GM19193 (cell line): ENCODE results near the gene KCNIP1.

Source experiments
- POLR2A ChIP-seq: IDR thresholded peaks from 4 replicates; pipeline ENCODE4 v1.6.1; 2011; ENCODE audit not compliant: insufficient read depth, insufficient read length; ENCODE audit errors: extremely low read depth

KCNIP1 gene

GRCh38 chr5:170513856-170514525 lies 10.2 kb downstream of the KCNIP1 start:
- no peak for TF ChIP-seq POLR2A

GRCh38 chr5:170517411-170517810 lies 13.6 kb downstream of the KCNIP1 start:
- TF ChIP-seq POLR2A, result no peak

- TF ChIP-seq POLR2A, result no peak
Observed at GRCh38 chr5:170518277-170518676, 14.5 kb downstream of the KCNIP1 start.

GRCh38 chr5:170519549-170519948 lies 15.7 kb downstream of the KCNIP1 start:
- TF ChIP-seq POLR2A, result no peak

- TF ChIP-seq POLR2A, result no peak
Observed at GRCh38 chr5:170520372-170520771, 16.6 kb downstream of the KCNIP1 start.

GRCh38 chr5:170522211-170523141 lies 18.7 kb downstream of the KCNIP1 start:
- no peak for TF ChIP-seq POLR2A

GRCh38 chr5:170523142-170523551 lies 19.3 kb downstream of the KCNIP1 start:
- no peak for TF ChIP-seq POLR2A

- no peak for TF ChIP-seq POLR2A
Observed at GRCh38 chr5:170523830-170524229, 20.0 kb downstream of the KCNIP1 start.

- no peak for TF ChIP-seq POLR2A
Observed at GRCh38 chr5:170524576-170524975, 20.8 kb downstream of the KCNIP1 start.

- TF ChIP-seq POLR2A, result no peak
Observed at GRCh38 chr5:170525470-170526211, 21.8 kb downstream of the KCNIP1 start.

- TF ChIP-seq POLR2A, result no peak
Observed at GRCh38 chr5:170527991-170528390, 24.2 kb downstream of the KCNIP1 start.

- no peak for TF ChIP-seq POLR2A
Observed at GRCh38 chr5:170528976-170529375, 25.2 kb downstream of the KCNIP1 start.

- no peak for TF ChIP-seq POLR2A
Observed at GRCh38 chr5:170532935-170533334, 29.1 kb downstream of the KCNIP1 start.

GRCh38 chr5:170533383-170533782 lies 29.6 kb downstream of the KCNIP1 start:
- TF ChIP-seq POLR2A, result no peak

- TF ChIP-seq POLR2A, result no peak
Observed at GRCh38 chr5:170534177-170534576, 30.4 kb downstream of the KCNIP1 start.
